GM21717 (cell line): ENCODE data around the gene ZNF580.
A peak's percentile ranks its signal among the peaks of the same experiment; 100 is the strongest.

ENCODE experiments used
- ATAC-seq: cut with Tn5 transposase; IDR thresholded peaks from one replicate; pipeline ENCODE4 v1.9.1; 2021; ENCODE audit warnings: mild to moderate bottlenecking, moderate library complexity; ENCODE audit not compliant: unreplicated experiment

ZNF580 gene

GRCh38 chr19:55605637-55606470, 34.9 kb upstream of the ZNF580 start, which contains the start of gene ZNF865:
Gene ZNF865 (plus strand): TSS chr19:55605647. CDS start chr19:55613619, 7,972 bp downstream.
- ATAC-seq = peak; percentile 26

- no peak for ATAC-seq
Measured at GRCh38 chr19:55606471-55606787, 34.4 kb upstream of the ZNF580 start.

- no peak for ATAC-seq
Measured at GRCh38 chr19:55606817-55607216, 34.0 kb upstream of the ZNF580 start.

- no peak for ATAC-seq
Measured at GRCh38 chr19:55609326-55609725, 31.5 kb upstream of the ZNF580 start.

GRCh38 chr19:55611300-55611982, 29.4 kb upstream of the ZNF580 start:
- no peak for ATAC-seq

- no peak for ATAC-seq
Measured at GRCh38 chr19:55611983-55612645, 28.7 kb upstream of the ZNF580 start.

GRCh38 chr19:55613396-55613795, 27.4 kb upstream of the ZNF580 start:
- no peak for ATAC-seq

GRCh38 chr19:55613930-55614710, 26.7 kb upstream of the ZNF580 start:
- no peak for ATAC-seq

- ATAC-seq = no peak
Measured at GRCh38 chr19:55614711-55615542, 25.9 kb upstream of the ZNF580 start.

GRCh38 chr19:55615543-55616394, 25.0 kb upstream of the ZNF580 start:
- no peak for ATAC-seq

- no peak for ATAC-seq
Measured at GRCh38 chr19:55616395-55616875, 24.4 kb upstream of the ZNF580 start.

GRCh38 chr19:55617426-55617825, 23.4 kb upstream of the ZNF580 start:
- ATAC-seq = no peak

- no peak for ATAC-seq
Measured at GRCh38 chr19:55618426-55618825, 22.4 kb upstream of the ZNF580 start.

- ATAC-seq = no peak
Measured at GRCh38 chr19:55619286-55619685, 21.5 kb upstream of the ZNF580 start.

- no peak for ATAC-seq
Measured at GRCh38 chr19:55620410-55621204, 20.2 kb upstream of the ZNF580 start.

GRCh38 chr19:55621205-55621672, 19.6 kb upstream of the ZNF580 start:
- no peak for ATAC-seq

GRCh38 chr19:55621673-55622231, 19.1 kb upstream of the ZNF580 start:
- ATAC-seq = no peak
